ENCODE results near the gene ATP5PF.

Gene ATP5PF

DNA sequence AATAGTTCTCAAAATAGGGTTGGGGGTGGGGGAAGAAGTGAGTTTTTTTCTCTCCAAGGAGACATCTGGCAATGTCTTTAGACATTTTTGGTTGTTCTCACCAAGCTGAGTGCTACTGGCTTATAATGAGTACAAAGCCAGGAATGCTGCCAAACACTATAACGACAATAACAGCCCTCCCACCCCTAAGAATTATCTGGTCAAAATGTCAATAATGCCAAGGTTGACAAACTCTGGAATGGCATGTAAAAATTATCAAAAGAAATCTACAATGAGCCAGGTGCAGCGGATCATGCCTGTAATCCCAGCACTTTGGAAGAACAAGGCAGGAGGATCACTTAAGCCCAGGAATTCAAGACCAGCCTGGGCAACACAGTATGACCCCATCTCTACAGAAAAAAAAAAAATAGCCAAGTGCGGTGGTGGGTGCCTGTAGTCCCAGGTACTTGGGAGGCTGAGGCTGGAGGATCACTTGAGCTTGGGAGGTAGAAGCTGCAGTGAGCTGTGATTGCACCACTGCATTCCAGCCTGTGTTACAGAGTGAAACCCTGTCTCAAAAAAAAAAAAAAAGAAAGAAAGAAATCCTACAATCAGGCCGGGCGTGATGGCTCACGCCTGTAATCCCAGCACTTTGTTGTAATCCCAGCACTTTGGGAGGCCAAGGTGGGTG lies 2.5 kb downstream of the ATP5PF start:
- no peaks in the 10 kb centered on the region for H3K27me3 ChIP-seq (replicated peaks; ENCODE audit: insufficient read depth, low read length)
- H3K36me3 ChIP-seq (replicated peaks; ENCODE audit: insufficient read depth, low read length), result peaks cover 19% of the 10 kb centered on the region
- H3K4me2 ChIP-seq (ENCODE audit: low read depth, low read length), result no peak overlapping the region
- H4K20me1 ChIP-seq (ENCODE audit: insufficient read depth, low read length), result no peaks in the 10 kb centered on the region
- no peaks in the 10 kb centered on the region for H3K9me3 ChIP-seq (replicated peaks; ENCODE audit: insufficient read depth, low read length)
- H2AFZ ChIP-seq (ENCODE audit: low read length), result no peak overlapping the region
- H3K4me1 ChIP-seq (ENCODE audit: low read length), result peaks cover 15% of the 10 kb centered on the region
- H3K27ac ChIP-seq (ENCODE audit: low read length), result no peak overlapping the region
- H3K9ac ChIP-seq (ENCODE audit: low read length), result no peak overlapping the region
- H3K9me2 ChIP-seq (replicated peaks; ENCODE audit: insufficient read depth, low read length), result no peaks in the 10 kb centered on the region
- no peak for DNase-seq
- H3K4me3 ChIP-seq (ENCODE audit: low read length), result no peak overlapping the region
- peaks cover 12% of the 10 kb centered on the region; the same call in 1 of the 2 replicates for H3F3A ChIP-seq (ENCODE audit: insufficient read depth, low read length)
- TF ChIP-seq EZH2phosphoT487 (IDR thresholded peaks at IDR 0.05; ENCODE audit: low read length), result no peak
- TF ChIP-seq EZH2 (optimal IDR thresholded peaks at IDR 0.05; ENCODE audit: low read depth, low read length), result no peak
- TF ChIP-seq, protein P1, sequence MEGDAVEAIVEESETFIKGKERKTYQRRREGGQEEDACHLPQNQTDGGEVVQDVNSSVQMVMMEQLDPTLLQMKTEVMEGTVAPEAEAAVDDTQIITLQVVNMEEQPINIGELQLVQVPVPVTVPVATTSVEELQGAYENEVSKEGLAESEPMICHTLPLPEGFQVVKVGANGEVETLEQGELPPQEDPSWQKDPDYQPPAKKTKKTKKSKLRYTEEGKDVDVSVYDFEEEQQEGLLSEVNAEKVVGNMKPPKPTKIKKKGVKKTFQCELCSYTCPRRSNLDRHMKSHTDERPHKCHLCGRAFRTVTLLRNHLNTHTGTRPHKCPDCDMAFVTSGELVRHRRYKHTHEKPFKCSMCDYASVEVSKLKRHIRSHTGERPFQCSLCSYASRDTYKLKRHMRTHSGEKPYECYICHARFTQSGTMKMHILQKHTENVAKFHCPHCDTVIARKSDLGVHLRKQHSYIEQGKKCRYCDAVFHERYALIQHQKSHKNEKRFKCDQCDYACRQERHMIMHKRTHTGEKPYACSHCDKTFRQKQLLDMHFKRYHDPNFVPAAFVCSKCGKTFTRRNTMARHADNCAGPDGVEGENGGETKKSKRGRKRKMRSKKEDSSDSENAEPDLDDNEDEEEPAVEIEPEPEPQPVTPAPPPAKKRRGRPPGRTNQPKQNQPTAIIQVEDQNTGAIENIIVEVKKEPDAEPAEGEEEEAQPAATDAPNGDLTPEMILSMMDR (IDR thresholded peaks at IDR 0.05; ENCODE audit: low read length), result no peak
- peaks cover 87% of the 10 kb centered on the region for H3K79me2 ChIP-seq (ENCODE audit: low read length)

DNA sequence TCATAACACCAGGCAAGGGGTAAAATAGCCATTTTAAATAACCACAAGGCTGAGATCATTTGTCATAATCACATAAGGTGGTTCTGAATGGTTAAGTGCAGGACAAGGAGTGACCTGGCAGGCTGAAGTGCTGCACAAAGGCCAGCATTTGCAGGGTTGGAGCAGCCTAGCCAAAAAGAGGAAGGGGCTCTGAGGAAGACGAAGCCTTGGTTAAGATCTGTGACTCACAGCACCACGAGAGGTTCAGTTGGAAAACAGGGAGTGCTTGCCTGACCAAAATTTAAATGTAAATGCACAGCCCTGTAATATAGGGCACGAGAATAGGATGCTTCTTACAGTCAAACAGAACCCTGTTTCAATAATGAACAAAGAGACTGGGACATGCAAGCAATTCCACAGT lies 12.1 kb downstream of the ATP5PF start:
- Histone ChIP-seq H2AFZ (ENCODE audit: low read length) (no peak overlapping the region), H3K9me2 (replicated peaks; ENCODE audit: insufficient read depth, low read length) (no peaks in the 10 kb centered on the region), H3K79me2 (ENCODE audit: low read length) (peaks cover 7% of the 10 kb centered on the region), H3K9me3 (replicated peaks; ENCODE audit: insufficient read depth, low read length) (no peaks in the 10 kb centered on the region), H3K4me1 (ENCODE audit: low read length) (no peaks in the 10 kb centered on the region), H4K20me1 (ENCODE audit: insufficient read depth, low read length) (peaks cover 3% of the 10 kb centered on the region; the same call in 1 of the 2 replicates), H3K9ac (ENCODE audit: low read length) (no peak overlapping the region), H3K36me3 (replicated peaks; ENCODE audit: insufficient read depth, low read length) (peaks cover 20% of the 10 kb centered on the region), H3K4me2 (ENCODE audit: low read depth, low read length) (no peak overlapping the region), H3K4me3 (ENCODE audit: low read length) (no peak overlapping the region), H3F3A (ENCODE audit: insufficient read depth, low read length) (no peaks in the 10 kb centered on the region), H3K27ac (ENCODE audit: low read length) (no peak overlapping the region), H3K27me3 (replicated peaks; ENCODE audit: insufficient read depth, low read length) (no peaks in the 10 kb centered on the region)
- TF ChIP-seq, protein P1 (IDR thresholded peaks at IDR 0.05; ENCODE audit: low read length), result no peak
- no peak for TF ChIP-seq EZH2 (optimal IDR thresholded peaks at IDR 0.05; ENCODE audit: low read depth, low read length)
- no peak for TF ChIP-seq EZH2phosphoT487 (IDR thresholded peaks at IDR 0.05; ENCODE audit: low read length)
- no peak for DNase-seq

DNA sequence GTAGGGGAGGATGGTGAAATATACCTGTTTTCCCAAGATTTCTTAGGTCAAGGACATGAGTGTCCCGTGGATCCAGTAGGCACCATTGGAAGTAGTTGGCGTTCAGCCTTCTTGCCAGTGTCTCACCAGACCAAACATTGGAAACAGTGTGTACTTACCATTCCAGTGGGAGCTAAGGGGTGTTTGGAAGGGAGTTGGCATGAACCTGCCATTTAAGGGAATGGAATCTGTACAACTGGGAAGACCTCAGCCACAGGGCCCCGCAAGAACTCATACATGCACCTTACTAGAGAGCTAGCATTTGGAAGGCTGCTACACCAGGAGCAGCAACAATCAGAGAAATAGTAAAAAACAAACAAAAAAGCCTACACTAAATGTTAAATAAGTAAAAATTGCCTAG lies 12.7 kb downstream of the ATP5PF start:
- Histone ChIP-seq H3K9ac (ENCODE audit: low read length) (no peak overlapping the region), H3K36me3 (replicated peaks; ENCODE audit: insufficient read depth, low read length) (peaks cover 17% of the 10 kb centered on the region), H3K79me2 (ENCODE audit: low read length) (0 out of 2 replicates have a peak, but pooled peaks cover 4% of the 10 kb centered on the region), H4K20me1 (ENCODE audit: insufficient read depth, low read length) (peaks cover 3% of the 10 kb centered on the region; the same call in 1 of the 2 replicates), H3K4me1 (ENCODE audit: low read length) (no peaks in the 10 kb centered on the region), H3F3A (ENCODE audit: insufficient read depth, low read length) (no peaks in the 10 kb centered on the region), H3K27me3 (replicated peaks; ENCODE audit: insufficient read depth, low read length) (no peaks in the 10 kb centered on the region), H3K9me2 (replicated peaks; ENCODE audit: insufficient read depth, low read length) (no peaks in the 10 kb centered on the region), H3K4me3 (ENCODE audit: low read length) (no peak overlapping the region), H3K4me2 (ENCODE audit: low read depth, low read length) (no peak overlapping the region), H3K9me3 (replicated peaks; ENCODE audit: insufficient read depth, low read length) (no peaks in the 10 kb centered on the region), H3K27ac (ENCODE audit: low read length) (no peak overlapping the region), H2AFZ (ENCODE audit: low read length) (no peak overlapping the region)
- no peak for DNase-seq
- TF ChIP-seq EZH2phosphoT487 (IDR thresholded peaks at IDR 0.05; ENCODE audit: low read length), result no peak
- TF ChIP-seq, protein P1 (IDR thresholded peaks at IDR 0.05; ENCODE audit: low read length), result no peak
- TF ChIP-seq EZH2 (optimal IDR thresholded peaks at IDR 0.05; ENCODE audit: low read depth, low read length), result no peak
